ENCODE results near the gene EEF1E1.

Gene EEF1E1

GRCh38 chr6:8086755-8087306, 15.5 kb downstream of the EEF1E1 start:
- Histone ChIP-seq H3K4me1 (ENCODE audit: insufficient read depth, low read length) (no peaks in the 10 kb centered on the region), H4K20me1 (ENCODE audit: insufficient read depth, low read length) (no peaks in the 10 kb centered on the region; the same call in 1 of the 2 replicates), H3K9ac (ENCODE audit: low read depth, low read length) (no peak overlapping the region), H3K4me3 (ENCODE audit: low read depth in 1 of 2, low read length in 2 of 2) (no peak overlapping the region), H3K4me2 (ENCODE audit: insufficient read depth, low read length) (no peak overlapping the region), H3K9me3 (ENCODE audit: insufficient read depth, low read length, severe bottlenecking) (no peaks in the 10 kb centered on the region), H2AFZ (ENCODE audit: low read depth, low read length) (no peak overlapping the region), H3K79me2 (ENCODE audit: insufficient read depth, low read length) (no peaks in the 10 kb centered on the region), H3K36me3 (ENCODE audit: insufficient read depth, low read length) (peaks cover 37% of the 10 kb centered on the region), H3K27me3 (ENCODE audit: insufficient read depth, low read length, poor library complexity) (no peaks in the 10 kb centered on the region), H3K27ac (ENCODE audit: low read length) (no peak overlapping the region)
- ATAC-seq (ENCODE audit: insufficient read depth, low read depth) (no peak), DNase-seq (no peak)
- TF ChIP-seq CTCF (IDR thresholded peaks at IDR 0.05; ENCODE audit: borderline replicate concordance, extremely low read depth, low read length, poor library complexity, severe bottlenecking) (no peak), EZH2 (IDR thresholded peaks at IDR 0.05; ENCODE audit: borderline replicate concordance, low read depth, low read length, severe bottlenecking) (no peak)

GRCh38 chr6:8085053-8085511, 17.3 kb downstream of the EEF1E1 start:
- H3K36me3 ChIP-seq (ENCODE audit: insufficient read depth, low read length): peaks cover 28% of the 10 kb centered on the region; the same call in 1 of the 2 replicates
- TF ChIP-seq CTCF (IDR thresholded peaks at IDR 0.05; ENCODE audit: borderline replicate concordance, extremely low read depth, low read length, poor library complexity, severe bottlenecking) (no peak), EZH2 (IDR thresholded peaks at IDR 0.05; ENCODE audit: borderline replicate concordance, low read depth, low read length, severe bottlenecking) (no peak)
- no peak overlapping the region for H3K9ac ChIP-seq (ENCODE audit: low read depth, low read length)
- ATAC-seq (ENCODE audit: insufficient read depth, low read depth) (no peak), DNase-seq (no peak)
- no peak overlapping the region for H3K4me2 ChIP-seq (ENCODE audit: insufficient read depth, low read length)
- H3K9me3 ChIP-seq (ENCODE audit: insufficient read depth, low read length, severe bottlenecking): no peaks in the 10 kb centered on the region
- H3K4me1 ChIP-seq (ENCODE audit: insufficient read depth, low read length): no peaks in the 10 kb centered on the region
- no peak overlapping the region for H2AFZ ChIP-seq (ENCODE audit: low read depth, low read length)
- H3K4me3 ChIP-seq (ENCODE audit: low read depth in 1 of 2, low read length in 2 of 2): no peak overlapping the region
- no peaks in the 10 kb centered on the region for H3K79me2 ChIP-seq (ENCODE audit: insufficient read depth, low read length)
- no peaks in the 10 kb centered on the region; the same call in 1 of the 2 replicates for H4K20me1 ChIP-seq (ENCODE audit: insufficient read depth, low read length)
- no peak overlapping the region for H3K27ac ChIP-seq (ENCODE audit: low read length)
- H3K27me3 ChIP-seq (ENCODE audit: insufficient read depth, low read length, poor library complexity): no peaks in the 10 kb centered on the region

- DNase-seq (no peak), ATAC-seq (ENCODE audit: insufficient read depth, low read depth) (no peak)
- Histone ChIP-seq H3K27me3 (ENCODE audit: insufficient read depth, low read length, poor library complexity) (no peaks in the 10 kb centered on the region), H3K27ac (ENCODE audit: low read length) (no peak overlapping the region), H3K36me3 (ENCODE audit: insufficient read depth, low read length) (peaks cover 27% of the 10 kb centered on the region; the same call in 1 of the 2 replicates), H2AFZ (ENCODE audit: low read depth, low read length) (no peak overlapping the region), H3K9ac (ENCODE audit: low read depth, low read length) (no peak overlapping the region), H3K9me3 (ENCODE audit: insufficient read depth, low read length, severe bottlenecking) (no peaks in the 10 kb centered on the region), H3K4me1 (ENCODE audit: insufficient read depth, low read length) (no peaks in the 10 kb centered on the region), H4K20me1 (ENCODE audit: insufficient read depth, low read length) (no peaks in the 10 kb centered on the region; the same call in 1 of the 2 replicates), H3K4me2 (ENCODE audit: insufficient read depth, low read length) (no peak overlapping the region), H3K79me2 (ENCODE audit: insufficient read depth, low read length) (no peaks in the 10 kb centered on the region), H3K4me3 (ENCODE audit: low read depth in 1 of 2, low read length in 2 of 2) (no peak overlapping the region)
- TF ChIP-seq EZH2 (IDR thresholded peaks at IDR 0.05; ENCODE audit: borderline replicate concordance, low read depth, low read length, severe bottlenecking) (no peak), CTCF (IDR thresholded peaks at IDR 0.05; ENCODE audit: borderline replicate concordance, extremely low read depth, low read length, poor library complexity, severe bottlenecking) (no peak)
These were observed 17.8 kb downstream of the EEF1E1 start for GRCh38 chr6:8084586-8084985.
